ENCODE results near the gene ZFYVE19.

Gene ZFYVE19

GRCh38 chr15:40812721-40813425, 6.0 kb downstream of the ZFYVE19 start:
- DNase-seq (ENCODE audit: extremely low read depth in 1 of 2, low read depth in 1 of 2): no peak

- DNase-seq (ENCODE audit: extremely low read depth in 1 of 2, low read depth in 1 of 2): no peak
These were observed 8.3 kb downstream of the ZFYVE19 start for GRCh38 chr15:40815042-40815698.

GRCh38 chr15:40819048-40819447, 12.2 kb downstream of the ZFYVE19 start:
- DNase-seq (ENCODE audit: extremely low read depth in 1 of 2, low read depth in 1 of 2): no peak

GRCh38 chr15:40821195-40821594, 14.3 kb downstream of the ZFYVE19 start:
- DNase-seq (ENCODE audit: extremely low read depth in 1 of 2, low read depth in 1 of 2): no peak

- DNase-seq (ENCODE audit: extremely low read depth in 1 of 2, low read depth in 1 of 2): no peak
These were observed 16.9 kb downstream of the ZFYVE19 start for GRCh38 chr15:40823572-40824343.

- DNase-seq (ENCODE audit: extremely low read depth in 1 of 2, low read depth in 1 of 2): no peak
These were observed 19.0 kb downstream of the ZFYVE19 start for GRCh38 chr15:40825661-40826422.

GRCh38 chr15:40826423-40827075, 19.7 kb downstream of the ZFYVE19 start:
- DNase-seq (ENCODE audit: extremely low read depth in 1 of 2, low read depth in 1 of 2): no peak

GRCh38 chr15:40828447-40829036, 21.7 kb downstream of the ZFYVE19 start, which contains the start of gene PPP1R14D:
Gene PPP1R14D, minus strand, starts transcription at chr15:40828708. Its CDS starts 67 bp downstream, at chr15:40828641.
- DNase-seq (ENCODE audit: extremely low read depth in 1 of 2, low read depth in 1 of 2): no peak

GRCh38 chr15:40829115-40829514, 22.2 kb downstream of the ZFYVE19 start:
- DNase-seq (ENCODE audit: extremely low read depth in 1 of 2, low read depth in 1 of 2): no peak

GRCh38 chr15:40830884-40831283, 24.0 kb downstream of the ZFYVE19 start:
- DNase-seq (ENCODE audit: extremely low read depth in 1 of 2, low read depth in 1 of 2): no peak

- no peak for DNase-seq (ENCODE audit: extremely low read depth in 1 of 2, low read depth in 1 of 2)
These were observed 25.0 kb downstream of the ZFYVE19 start for GRCh38 chr15:40831861-40832260.

- no peak for DNase-seq (ENCODE audit: extremely low read depth in 1 of 2, low read depth in 1 of 2)
These were observed 26.0 kb downstream of the ZFYVE19 start for GRCh38 chr15:40832903-40833302.

GRCh38 chr15:40836020-40836419, 29.1 kb downstream of the ZFYVE19 start:
- no peak for DNase-seq (ENCODE audit: extremely low read depth in 1 of 2, low read depth in 1 of 2)

GRCh38 chr15:40838756-40839155, 31.9 kb downstream of the ZFYVE19 start:
- no peak for DNase-seq (ENCODE audit: extremely low read depth in 1 of 2, low read depth in 1 of 2)

- no peak for DNase-seq (ENCODE audit: extremely low read depth in 1 of 2, low read depth in 1 of 2)
These were observed 34.9 kb downstream of the ZFYVE19 start for GRCh38 chr15:40841741-40842140.

- DNase-seq (ENCODE audit: extremely low read depth in 1 of 2, low read depth in 1 of 2): no peak
These were observed 36.5 kb downstream of the ZFYVE19 start for GRCh38 chr15:40843261-40843884.

GRCh38 chr15:40843885-40844695, 37.2 kb downstream of the ZFYVE19 start, which contains the start of gene SPINT1:
Gene SPINT1, plus strand, starts transcription at chr15:40844048. Its CDS starts 507 bp downstream, at chr15:40844555.
- peak; percentile 54 to 72 for DNase-seq (ENCODE audit: extremely low read depth in 1 of 2, low read depth in 1 of 2)

- DNase-seq (ENCODE audit: extremely low read depth in 1 of 2, low read depth in 1 of 2): peak in 1 of 2 donors; percentile 11
These were observed 37.8 kb downstream of the ZFYVE19 start for GRCh38 chr15:40844696-40845030.

- no peak for DNase-seq (ENCODE audit: extremely low read depth in 1 of 2, low read depth in 1 of 2)
These were observed 38.1 kb downstream of the ZFYVE19 start for GRCh38 chr15:40845036-40845435.

Measured in stimulated activated CD8-positive, alpha-beta memory T cell treated with anti-CD3 and anti-CD28 coated beads, Interleukin-7, amount 100 ng/mL, for 48 hours (primary cell).